COR-L47 (cell line): ENCODE results near the gene CNTNAP4.

Source experiments
- DNase-seq: peaks from one replicate; lab custom pipeline; 2025; lab: John Stamatoyannopoulos, UW

Gene CNTNAP4

GRCh38 chr16:76309639-76310335, 32.6 kb downstream of the CNTNAP4 start:
- no peak for DNase-seq

- no peak for DNase-seq
Measured at GRCh38 chr16:76311260-76311659, 34.1 kb downstream of the CNTNAP4 start.

- no peak for DNase-seq
Measured at GRCh38 chr16:76318565-76318964, 41.4 kb downstream of the CNTNAP4 start.

- DNase-seq: no peak
Measured at GRCh38 chr16:76329106-76329505, 51.9 kb downstream of the CNTNAP4 start.

- no peak for DNase-seq
Measured at GRCh38 chr16:76335180-76335974, 58.2 kb downstream of the CNTNAP4 start.

GRCh38 chr16:76336112-76336511, 58.9 kb downstream of the CNTNAP4 start:
- no peak for DNase-seq

- no peak for DNase-seq
Measured at GRCh38 chr16:76338472-76338871, 61.3 kb downstream of the CNTNAP4 start.

- no peak for DNase-seq
Measured at GRCh38 chr16:76343769-76344168, 66.6 kb downstream of the CNTNAP4 start.

- no peak for DNase-seq
Measured at GRCh38 chr16:76345163-76345661, 68.0 kb downstream of the CNTNAP4 start.

- DNase-seq: no peak
Measured at GRCh38 chr16:76346210-76346609, 69.0 kb downstream of the CNTNAP4 start.

GRCh38 chr16:76351441-76351840, 74.2 kb downstream of the CNTNAP4 start:
- DNase-seq: no peak

GRCh38 chr16:76360404-76360803, 83.2 kb downstream of the CNTNAP4 start:
- no peak for DNase-seq

- no peak for DNase-seq
Measured at GRCh38 chr16:76370344-76370743, 93.1 kb downstream of the CNTNAP4 start.

- DNase-seq: no peak
Measured at GRCh38 chr16:76371441-76371840, 94.2 kb downstream of the CNTNAP4 start.

GRCh38 chr16:76373998-76374397, 96.8 kb downstream of the CNTNAP4 start:
- DNase-seq: no peak

GRCh38 chr16:76376988-76377387, 99.8 kb downstream of the CNTNAP4 start:
- no peak for DNase-seq

- no peak for DNase-seq
Measured at GRCh38 chr16:76378020-76378419, 100.8 kb downstream of the CNTNAP4 start.

GRCh38 chr16:76381096-76381495, 103.9 kb downstream of the CNTNAP4 start:
- DNase-seq: no peak

GRCh38 chr16:76385601-76386230, 108.5 kb downstream of the CNTNAP4 start:
- no peak for DNase-seq

- no peak for DNase-seq
Measured at GRCh38 chr16:76386784-76387183, 109.6 kb downstream of the CNTNAP4 start.

GRCh38 chr16:76387994-76388393, 110.8 kb downstream of the CNTNAP4 start:
- no peak for DNase-seq

- no peak for DNase-seq
Measured at GRCh38 chr16:76389126-76389525, 111.9 kb downstream of the CNTNAP4 start.

- no peak for DNase-seq
Measured at GRCh38 chr16:76390476-76390875, 113.3 kb downstream of the CNTNAP4 start.
